ENCODE results near the gene LEAP2.

Gene LEAP2

DNA sequence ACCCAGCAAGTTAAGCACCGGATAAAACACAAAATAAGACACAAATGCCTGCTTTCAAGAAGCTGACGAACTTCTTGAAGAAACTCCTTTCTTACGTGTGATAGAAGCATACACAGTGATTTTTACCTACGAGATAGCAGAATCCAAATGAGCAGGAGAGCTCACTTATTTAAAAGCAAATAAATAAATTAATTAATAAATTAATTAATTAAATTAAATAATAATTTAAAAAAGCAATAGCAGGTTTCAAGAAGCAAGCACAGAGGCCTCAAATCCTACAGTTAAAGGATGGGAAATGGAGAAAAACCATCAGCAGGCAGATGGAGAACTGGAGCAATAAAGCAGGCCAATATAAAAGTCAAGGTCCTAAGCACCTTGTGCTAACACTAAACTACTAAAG is 17.3 kb downstream of the LEAP2 start:
- POLR2A ChIA-PET: no interaction called here
- Histone ChIP-seq H3K4me1 (ENCODE audit: control insufficient read depth, insufficient read depth, low read length) (no peaks in the 10 kb centered on the region), H3K9me3 (ENCODE audit: control insufficient read depth, insufficient read depth, low read depth, low read length) (no peaks in the 10 kb centered on the region), H3K36me3 (ENCODE audit: control insufficient read depth in 2 of 2, insufficient read depth in 1 of 2, low read length in 2 of 2) (peaks cover 72 to 86% of the 10 kb centered on the region in 2 experiments), H3K27ac (ENCODE audit: extremely low read depth, low read depth, low read length) (no peak overlapping the region), H3K4me3 (ENCODE audit: low read depth, low read length) (no peak overlapping the region)
- CTCF ChIA-PET: interaction anchor here (0.7 to 1.8 kb wide), 4 partner anchors 8 to 364 kb away, joined by 3 to 13 read pairs (median 4); no protein-coding TSS in a partner anchor
- TF ChIP-seq ZBTB26 (tag by site-specific recombination; optimal IDR thresholded peaks at IDR 0.05): no peak
- TF ChIP-seq HOXA7 (CRISPR knock-in tag; IDR thresholded peaks at IDR 0.05; ENCODE audit: borderline replicate concordance): no peak
- TF ChIP-seq PRDM6 (tag by site-specific recombination; IDR thresholded peaks at IDR 0.05): no peak

DNA sequence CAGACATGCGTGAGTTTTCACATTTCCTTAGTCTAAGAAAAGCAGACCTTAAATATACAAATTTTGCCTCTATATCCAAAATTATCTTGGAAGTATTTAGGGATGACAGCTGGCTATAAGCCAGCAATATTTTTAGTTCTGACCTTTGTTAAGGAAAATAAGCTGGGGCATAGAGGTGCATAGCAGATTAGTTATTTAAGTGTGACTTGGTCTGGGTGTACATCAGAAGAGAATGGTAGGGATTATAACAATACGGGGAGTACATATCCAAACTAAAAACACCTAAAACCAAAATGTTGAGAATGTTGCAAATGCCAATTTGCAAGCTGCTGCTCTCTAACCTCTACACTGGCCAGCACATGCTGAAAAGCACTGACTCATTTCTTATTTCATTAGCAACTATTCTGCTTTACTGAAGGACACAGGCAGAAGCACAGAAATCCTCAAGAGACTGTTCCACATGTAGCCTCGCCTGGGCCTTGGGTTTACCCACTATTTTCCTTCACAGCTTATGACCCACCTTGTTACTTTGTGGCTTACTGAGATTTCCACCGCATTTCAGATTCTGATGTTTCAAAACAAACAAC is 22.3 kb downstream of the LEAP2 start:
- Histone ChIP-seq H3K27ac (ENCODE audit: extremely low read depth, low read depth, low read length) (no peak overlapping the region), H3K9me3 (ENCODE audit: control insufficient read depth, insufficient read depth, low read depth, low read length) (no peaks in the 10 kb centered on the region), H3K4me3 (ENCODE audit: low read depth, low read length) (no peak overlapping the region), H3K36me3 (ENCODE audit: control insufficient read depth in 2 of 2, insufficient read depth in 1 of 2, low read length in 2 of 2) (peaks cover 72 to 78% of the 10 kb centered on the region in 2 experiments), H3K4me1 (ENCODE audit: control insufficient read depth, insufficient read depth, low read length) (no peaks in the 10 kb centered on the region)
- CTCF ChIA-PET: interaction anchor here (0.7 to 1.9 kb wide), 2 partner anchors 13 to 190 kb away, joined by 4 to 8 read pairs; no protein-coding TSS in a partner anchor
- POLR2A ChIA-PET: no interaction called here
- TF ChIP-seq ZIC2 (tag by site-specific recombination; IDR thresholded peaks at IDR 0.05) (no peak), ZNF776 (tag by site-specific recombination; IDR thresholded peaks at IDR 0.05; ENCODE audit: borderline replicate concordance) (no peak), TSHZ1 (tag by site-specific recombination; IDR thresholded peaks at IDR 0.05; ENCODE audit: borderline replicate concordance) (no peak), ZNF48 (tag by site-specific recombination; IDR thresholded peaks at IDR 0.05) (no peak), GLIS1 (tag by site-specific recombination; IDR thresholded peaks at IDR 0.05) (no peak), HOXD13 (CRISPR knock-in tag; IDR thresholded peaks at IDR 0.05; ENCODE audit: borderline replicate concordance) (no peak), ZNF248 (tag by site-specific recombination; IDR thresholded peaks at IDR 0.05) (no peak), ZNF155 (tag by site-specific recombination; IDR thresholded peaks at IDR 0.05) (no peak), ZBTB17 (tag by site-specific recombination; IDR thresholded peaks at IDR 0.05) (no peak), ZNF510 (tag by site-specific recombination; IDR thresholded peaks at IDR 0.05; ENCODE audit: insufficient replicate concordance) (no peak), ZNF768 (tag by site-specific recombination; IDR thresholded peaks at IDR 0.05) (no peak), ZBTB1 (tag by site-specific recombination; IDR thresholded peaks at IDR 0.05) (no peak), ZNF174 (tag by site-specific recombination; IDR thresholded peaks at IDR 0.05) (no peak)
- TF ChIP-seq, protein P1, sequence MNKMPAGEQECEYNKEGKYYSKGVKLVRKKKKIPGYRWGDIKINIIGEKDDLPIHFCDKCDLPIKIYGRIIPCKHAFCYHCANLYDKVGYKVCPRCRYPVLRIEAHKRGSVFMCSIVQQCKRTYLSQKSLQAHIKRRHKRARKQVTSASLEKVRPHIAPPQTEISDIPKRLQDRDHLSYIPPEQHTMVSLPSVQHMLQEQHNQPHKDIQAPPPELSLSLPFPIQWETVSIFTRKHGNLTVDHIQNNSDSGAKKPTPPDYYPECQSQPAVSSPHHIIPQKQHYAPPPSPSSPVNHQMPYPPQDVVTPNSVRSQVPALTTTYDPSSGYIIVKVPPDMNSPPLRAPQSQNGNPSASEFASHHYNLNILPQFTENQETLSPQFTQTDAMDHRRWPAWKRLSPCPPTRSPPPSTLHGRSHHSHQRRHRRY (tag by site-specific recombination; IDR thresholded peaks at IDR 0.05): no peak
- TF ChIP-seq, protein P2, sequence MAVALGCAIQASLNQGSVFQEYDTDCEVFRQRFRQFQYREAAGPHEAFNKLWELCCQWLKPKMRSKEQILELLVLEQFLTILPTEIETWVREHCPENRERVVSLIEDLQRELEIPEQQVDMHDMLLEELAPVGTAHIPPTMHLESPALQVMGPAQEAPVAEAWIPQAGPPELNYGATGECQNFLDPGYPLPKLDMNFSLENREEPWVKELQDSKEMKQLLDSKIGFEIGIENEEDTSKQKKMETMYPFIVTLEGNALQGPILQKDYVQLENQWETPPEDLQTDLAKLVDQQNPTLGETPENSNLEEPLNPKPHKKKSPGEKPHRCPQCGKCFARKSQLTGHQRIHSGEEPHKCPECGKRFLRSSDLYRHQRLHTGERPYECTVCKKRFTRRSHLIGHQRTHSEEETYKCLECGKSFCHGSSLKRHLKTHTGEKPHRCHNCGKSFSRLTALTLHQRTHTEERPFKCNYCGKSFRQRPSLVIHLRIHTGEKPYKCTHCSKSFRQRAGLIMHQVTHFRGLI (tag by site-specific recombination; IDR thresholded peaks at IDR 0.05): no peak
- TF ChIP-seq, protein P3, sequence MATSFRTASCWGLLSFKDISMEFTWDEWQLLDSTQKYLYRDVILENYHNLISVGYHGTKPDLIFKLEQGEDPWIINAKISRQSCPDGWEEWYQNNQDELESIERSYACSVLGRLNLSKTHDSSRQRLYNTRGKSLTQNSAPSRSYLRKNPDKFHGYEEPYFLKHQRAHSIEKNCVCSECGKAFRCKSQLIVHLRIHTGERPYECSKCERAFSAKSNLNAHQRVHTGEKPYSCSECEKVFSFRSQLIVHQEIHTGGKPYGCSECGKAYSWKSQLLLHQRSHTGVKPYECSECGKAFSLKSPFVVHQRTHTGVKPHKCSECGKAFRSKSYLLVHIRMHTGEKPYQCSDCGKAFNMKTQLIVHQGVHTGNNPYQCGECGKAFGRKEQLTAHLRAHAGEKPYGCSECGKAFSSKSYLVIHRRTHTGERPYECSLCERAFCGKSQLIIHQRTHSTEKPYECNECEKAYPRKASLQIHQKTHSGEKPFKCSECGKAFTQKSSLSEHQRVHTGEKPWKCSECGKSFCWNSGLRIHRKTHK (tag by site-specific recombination; IDR thresholded peaks at IDR 0.05): no peak
